T-helper 1 cell treated with Interleukin-12 subunit alpha and Interleukin-12 subunit beta and Interleukin-4 antibody, amounts not matched to agents 30 μg/mL and 1 μg/mL, for 36 hours (primary cell): ENCODE results near the gene EDIL3.

Experiments
- H3K27ac Mint-ChIP-seq: one replicate; pipeline ENCODE4 v1.8.0; 2021; ENCODE audit warnings: mild to moderate bottlenecking, mixed read lengths
- H3K27me3 Mint-ChIP-seq: one replicate; pipeline ENCODE4 v1.8.0; 2021; ENCODE audit warnings: low read depth, mixed read lengths
- H3K36me3 Mint-ChIP-seq: one replicate; pipeline ENCODE4 v1.8.0; 2021; ENCODE audit warnings: low read depth, mixed read lengths
- H3K4me1 Mint-ChIP-seq: one replicate; pipeline ENCODE4 v1.8.0; 2021; ENCODE audit warnings: low read depth, mixed read lengths
- H3K4me3 Mint-ChIP-seq: one replicate; pipeline ENCODE4 v1.8.0; 2021; ENCODE audit warnings: mild to moderate bottlenecking, moderate library complexity, mixed read lengths
- H3K9me3 Mint-ChIP-seq: one replicate; pipeline ENCODE4 v1.8.0; 2021; ENCODE audit warnings: mixed read lengths

Gene EDIL3

GRCh38 chr5:83921666-83922193 lies 462.9 kb downstream of the EDIL3 start:
- Mint-ChIP-seq H3K4me3 (no peak overlapping the region), H3K4me1 (no peaks in the 10 kb centered on the region), H3K9me3 (no peaks in the 10 kb centered on the region), H3K36me3 (no peaks in the 10 kb centered on the region), H3K27me3 (no peaks in the 10 kb centered on the region), H3K27ac (no peak overlapping the region)

GRCh38 chr5:83919071-83920041 lies 465.3 kb downstream of the EDIL3 start:
- no peaks in the 10 kb centered on the region for H3K27me3 Mint-ChIP-seq
- no peaks in the 10 kb centered on the region for H3K4me1 Mint-ChIP-seq
- no peaks in the 10 kb centered on the region for H3K36me3 Mint-ChIP-seq
- no peaks in the 10 kb centered on the region for H3K9me3 Mint-ChIP-seq
- H3K27ac Mint-ChIP-seq: no peak overlapping the region
- H3K4me3 Mint-ChIP-seq: no peak overlapping the region

- H3K9me3 Mint-ChIP-seq: no peaks in the 10 kb centered on the region
- no peaks in the 10 kb centered on the region for H3K36me3 Mint-ChIP-seq
- no peaks in the 10 kb centered on the region for H3K27me3 Mint-ChIP-seq
- no peak overlapping the region for H3K4me3 Mint-ChIP-seq
- H3K4me1 Mint-ChIP-seq: no peaks in the 10 kb centered on the region
- no peak overlapping the region for H3K27ac Mint-ChIP-seq
Observed at GRCh38 chr5:83917261-83917908, 467.3 kb downstream of the EDIL3 start.

- H3K4me3 Mint-ChIP-seq: no peak overlapping the region
Observed at GRCh38 chr5:83914662-83915418, 469.8 kb downstream of the EDIL3 start.

GRCh38 chr5:83914199-83914598 lies 470.5 kb downstream of the EDIL3 start:
- H3K27ac Mint-ChIP-seq: no peak overlapping the region

More at GRCh38 chr5:83914662-83915418, 469.8 kb downstream of the EDIL3 start:
- Mint-ChIP-seq H3K4me1 (no peaks in the 10 kb centered on the region), H3K27me3 (no peaks in the 10 kb centered on the region), H3K9me3 (no peaks in the 10 kb centered on the region), H3K36me3 (no peaks in the 10 kb centered on the region), H3K27ac (no peak overlapping the region)

GRCh38 chr5:83913593-83913992 lies 471.1 kb downstream of the EDIL3 start:
- Mint-ChIP-seq H3K4me1 (no peaks in the 10 kb centered on the region), H3K27me3 (no peaks in the 10 kb centered on the region), H3K4me3 (no peak overlapping the region), H3K36me3 (no peaks in the 10 kb centered on the region), H3K27ac (no peak overlapping the region), H3K9me3 (no peaks in the 10 kb centered on the region)

More at GRCh38 chr5:83914199-83914598, 470.5 kb downstream of the EDIL3 start:
- Mint-ChIP-seq H3K9me3 (no peaks in the 10 kb centered on the region), H3K4me3 (no peak overlapping the region), H3K36me3 (no peaks in the 10 kb centered on the region), H3K4me1 (no peaks in the 10 kb centered on the region), H3K27me3 (no peaks in the 10 kb centered on the region)

- Mint-ChIP-seq H3K9me3 (no peaks in the 10 kb centered on the region), H3K4me1 (no peaks in the 10 kb centered on the region), H3K36me3 (no peaks in the 10 kb centered on the region), H3K27me3 (no peaks in the 10 kb centered on the region), H3K27ac (no peak overlapping the region), H3K4me3 (no peak overlapping the region)
Observed at GRCh38 chr5:83911367-83911919, 473.2 kb downstream of the EDIL3 start.

GRCh38 chr5:83900306-83900705 lies 484.4 kb downstream of the EDIL3 start:
- peaks cover 3% of the 10 kb centered on the region for H3K9me3 Mint-ChIP-seq
- H3K4me3 Mint-ChIP-seq: no peak overlapping the region
- H3K36me3 Mint-ChIP-seq: no peaks in the 10 kb centered on the region
- no peak overlapping the region for H3K27ac Mint-ChIP-seq
- no peaks in the 10 kb centered on the region for H3K27me3 Mint-ChIP-seq
- no peaks in the 10 kb centered on the region for H3K4me1 Mint-ChIP-seq

- Mint-ChIP-seq H3K36me3 (no peaks in the 10 kb centered on the region), H3K9me3 (no peaks in the 10 kb centered on the region), H3K27ac (no peak overlapping the region), H3K4me1 (no peaks in the 10 kb centered on the region), H3K27me3 (no peaks in the 10 kb centered on the region), H3K4me3 (no peak overlapping the region)
Observed at GRCh38 chr5:83899326-83899970, 485.2 kb downstream of the EDIL3 start.

GRCh38 chr5:83895860-83896259 lies 488.8 kb downstream of the EDIL3 start:
- no peaks in the 10 kb centered on the region for H3K27me3 Mint-ChIP-seq
- H3K36me3 Mint-ChIP-seq: no peaks in the 10 kb centered on the region

GRCh38 chr5:83891261-83891660 lies 493.4 kb downstream of the EDIL3 start:
- no peaks in the 10 kb centered on the region for H3K4me1 Mint-ChIP-seq
- H3K4me3 Mint-ChIP-seq: no peak overlapping the region
- no peak overlapping the region for H3K27ac Mint-ChIP-seq
- no peaks in the 10 kb centered on the region for H3K9me3 Mint-ChIP-seq
- H3K27me3 Mint-ChIP-seq: no peaks in the 10 kb centered on the region
- H3K36me3 Mint-ChIP-seq: no peaks in the 10 kb centered on the region

More at GRCh38 chr5:83895860-83896259, 488.8 kb downstream of the EDIL3 start:
- no peaks in the 10 kb centered on the region for H3K9me3 Mint-ChIP-seq
- no peak overlapping the region for H3K27ac Mint-ChIP-seq
- no peak overlapping the region for H3K4me3 Mint-ChIP-seq
- no peaks in the 10 kb centered on the region for H3K4me1 Mint-ChIP-seq
